Keratinocyte (primary cell): Measurements from ENCODE around the gene PLXNA3. TPM values are rescaled to one million over a fixed set of nuclear protein-coding genes. Genes with fewer than 3 reads are reported as not detected.

Source experiments
- DNase-seq: peaks from one replicate; pipeline ENCODE4 v3.0.0-alpha.2; 2011; ENCODE audit warnings: low read depth, missing footprints, low spot score
- FAIRE-seq: peaks from 2 replicates; lab custom pipeline; 2011; peaks lifted over from hg19 to GRCh38; lab: Jason Lieb, UNC
- H2AFZ ChIP-seq: 2 replicates; pipeline ENCODE4 v1.6.0; 2012; ENCODE audit warnings: low read length, control low read depth, inconsistent platforms; ENCODE audit not compliant: control insufficient read depth
- H3K27ac ChIP-seq: 2 replicates; pipeline ENCODE4 v1.5.1; 2011; ENCODE audit warnings: low read length; ENCODE audit not compliant: control insufficient read depth, insufficient read depth
- H3K27me3 ChIP-seq: 3 replicates; pipeline ENCODE4 v1.6.0; 2011; ENCODE audit warnings: low read length; ENCODE audit not compliant: control insufficient read depth, insufficient read depth; ENCODE audit errors: extremely low read depth
- H3K36me3 ChIP-seq, 2 experiments: 2 replicates in 1 of 2; 3 replicates in 1 of 2; pipeline ENCODE4 v1.5.1; 2011; ENCODE audit warnings: low read length in 2 of 2, mild to moderate bottlenecking in 1 of 2; ENCODE audit not compliant: control insufficient read depth in 2 of 2, insufficient read depth in 2 of 2; ENCODE audit errors: extremely low read depth in 1 of 2
- H3K4me1 ChIP-seq: 3 replicates; pipeline ENCODE4 v1.5.1; 2011; ENCODE audit warnings: low read length; ENCODE audit not compliant: control insufficient read depth, insufficient read depth; ENCODE audit errors: extremely low read depth
- H3K4me2 ChIP-seq: 3 replicates; pipeline ENCODE4 v1.6.0; 2011; ENCODE audit warnings: low read depth, low read length; ENCODE audit not compliant: control insufficient read depth, insufficient read depth; ENCODE audit errors: extremely low read depth
- H3K4me3 ChIP-seq, 3 experiments: fragments of 200-600 bp in 1 of 3; sonication (generic) in 1 of 3; 2 replicates in 2 of 3; 3 replicates in 1 of 3; pipeline ENCODE4 v1.5.1; 2011 to 2016; ENCODE audit warnings: low read length in 3 of 3, mild to moderate bottlenecking in 3 of 3, control low read depth in 2 of 3, inconsistent platforms in 1 of 3, low read depth in 1 of 3, mixed read lengths in 1 of 3, mixed run types in 1 of 3, moderate library complexity in 1 of 3; ENCODE audit not compliant: control insufficient read depth in 2 of 3, insufficient read depth in 2 of 3; ENCODE audit errors: extremely low read depth in 1 of 3
- H3K79me2 ChIP-seq: 2 replicates; pipeline ENCODE4 v1.6.0; 2012; ENCODE audit warnings: low read length; ENCODE audit not compliant: control insufficient read depth, insufficient read depth
- H3K9ac ChIP-seq: 3 replicates; pipeline ENCODE4 v1.6.0; 2011; ENCODE audit warnings: low read length; ENCODE audit not compliant: control insufficient read depth, insufficient read depth; ENCODE audit errors: extremely low read depth
- H3K9me1 ChIP-seq: 3 replicates; pipeline ENCODE4 v1.6.0; 2011; ENCODE audit warnings: low read length; ENCODE audit not compliant: control insufficient read depth, insufficient read depth; ENCODE audit errors: extremely low read depth
- H3K9me3 ChIP-seq: 2 replicates; pipeline ENCODE4 v1.5.1; 2012; ENCODE audit warnings: low read depth, low read length; ENCODE audit not compliant: control insufficient read depth
- H4K20me1 ChIP-seq: 3 replicates; pipeline ENCODE4 v1.6.0; 2011; ENCODE audit warnings: low read length; ENCODE audit not compliant: control insufficient read depth, insufficient read depth; ENCODE audit errors: extremely low read depth
- EZH2 ChIP-seq: IDR thresholded peaks from one replicate; pipeline ENCODE4 v1.6.1; 2012; ENCODE audit warnings: inconsistent platforms, mild to moderate bottlenecking, low read length, moderate library complexity
- dilution Hi-C: fragments of 300-500 bp; cut with MboI; formaldehyde crosslinking; loops from one replicate; pipeline ENCODE4 v1.7.0; 2020; ENCODE audit warnings: low sequenced_read_pairs; ENCODE audit not compliant: extremely low pct_ligation_motif_present
- polyA plus RNA-seq, 5 experiments: library from polyadenylated mRNA; depleted of rRNA in 3 of 5; stranded (reverse) in 3 of 5; stranded (forward) in 1 of 5; unstranded in 1 of 5; fragments of >200 nt; gene quantifications; 1 replicate in 1 of 5; 2 replicates in 3 of 5; 3 replicates in 1 of 5; pipeline versions ENCODE4 v1.2.1 to v1.2.3, GENCODE V29; 2011 to 2012; ENCODE audit warnings: missing spikeins in 2 of 5, low read depth in 1 of 5, low replicate concordance in 1 of 5
- TF ChIP-seq, protein P1 (sequence below), 3 experiments: IDR thresholded peaks in 1 of 3; conservative IDR thresholded peaks in 1 of 3; optimal IDR thresholded peaks in 1 of 3; 2 replicates in 2 of 3; 3 replicates in 1 of 3; pipeline versions ENCODE3 to v1.5.1; 2011; ENCODE audit warnings: low read length in 3 of 3, mild to moderate bottlenecking in 3 of 3, moderate library complexity in 2 of 3, control low read depth in 1 of 3, inconsistent platforms in 1 of 3; ENCODE audit not compliant: insufficient read depth in 2 of 3; ENCODE audit errors: extremely low read depth in 1 of 3

The PLXNA3 gene
- polyA plus RNA-seq, 1 donor (not counting 4 experiments of a cell fraction or from before 2014, with no cell fraction given), result 7.6 TPM

DNA sequence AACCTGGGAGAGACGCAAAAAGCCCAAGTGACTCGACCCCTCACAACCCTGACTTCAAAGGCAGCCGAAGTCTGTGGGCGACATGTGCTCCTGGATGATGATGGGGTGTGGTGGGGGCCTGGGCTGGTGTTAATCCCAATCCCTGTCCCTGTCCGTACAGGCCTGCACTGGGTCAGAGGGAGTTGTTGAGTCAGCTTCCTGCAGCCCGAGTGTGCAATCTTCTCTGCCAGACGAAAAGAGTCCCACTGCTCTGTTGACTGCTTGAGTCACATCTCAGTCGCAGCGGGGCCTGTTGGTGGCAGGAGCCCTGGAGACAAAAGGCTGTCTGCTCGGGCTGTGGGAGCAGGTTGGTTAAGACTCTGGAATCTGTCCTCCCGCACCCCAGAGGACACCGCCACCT, 47.7 kb downstream of the PLXNA3 start:
- Histone ChIP-seq H3K36me3 (no peaks in the 10 kb centered on the region), H2AFZ (no peak overlapping the region), H3K4me2 (no peak overlapping the region), H3K27ac (no peak overlapping the region), H4K20me1 (no peaks in the 10 kb centered on the region), H3K9me1 (no peaks in the 10 kb centered on the region), H3K79me2 (no peaks in the 10 kb centered on the region), H3K4me3 (no peak overlapping the region), H3K9ac (no peak overlapping the region), H3K27me3 (no peaks in the 10 kb centered on the region), H3K4me1 (no peaks in the 10 kb centered on the region), H3K9me3 (peaks cover 3% of the 10 kb centered on the region)
- TF ChIP-seq, protein P1, sequence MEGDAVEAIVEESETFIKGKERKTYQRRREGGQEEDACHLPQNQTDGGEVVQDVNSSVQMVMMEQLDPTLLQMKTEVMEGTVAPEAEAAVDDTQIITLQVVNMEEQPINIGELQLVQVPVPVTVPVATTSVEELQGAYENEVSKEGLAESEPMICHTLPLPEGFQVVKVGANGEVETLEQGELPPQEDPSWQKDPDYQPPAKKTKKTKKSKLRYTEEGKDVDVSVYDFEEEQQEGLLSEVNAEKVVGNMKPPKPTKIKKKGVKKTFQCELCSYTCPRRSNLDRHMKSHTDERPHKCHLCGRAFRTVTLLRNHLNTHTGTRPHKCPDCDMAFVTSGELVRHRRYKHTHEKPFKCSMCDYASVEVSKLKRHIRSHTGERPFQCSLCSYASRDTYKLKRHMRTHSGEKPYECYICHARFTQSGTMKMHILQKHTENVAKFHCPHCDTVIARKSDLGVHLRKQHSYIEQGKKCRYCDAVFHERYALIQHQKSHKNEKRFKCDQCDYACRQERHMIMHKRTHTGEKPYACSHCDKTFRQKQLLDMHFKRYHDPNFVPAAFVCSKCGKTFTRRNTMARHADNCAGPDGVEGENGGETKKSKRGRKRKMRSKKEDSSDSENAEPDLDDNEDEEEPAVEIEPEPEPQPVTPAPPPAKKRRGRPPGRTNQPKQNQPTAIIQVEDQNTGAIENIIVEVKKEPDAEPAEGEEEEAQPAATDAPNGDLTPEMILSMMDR (optimal IDR thresholded peaks at IDR 0.05 in 1 of 3, IDR thresholded peaks at IDR 0.05 in 1 of 3, conservative IDR thresholded peaks at IDR 0.05 in 1 of 3; ENCODE audit: extremely low read depth in 1 of 3, insufficient read depth in 2 of 3, low read length in 3 of 3), result no peak
- no peak for TF ChIP-seq EZH2
- DNase-seq, result no peak
- dilution Hi-C loops, result no loop called here
- FAIRE-seq, result no peak

DNA sequence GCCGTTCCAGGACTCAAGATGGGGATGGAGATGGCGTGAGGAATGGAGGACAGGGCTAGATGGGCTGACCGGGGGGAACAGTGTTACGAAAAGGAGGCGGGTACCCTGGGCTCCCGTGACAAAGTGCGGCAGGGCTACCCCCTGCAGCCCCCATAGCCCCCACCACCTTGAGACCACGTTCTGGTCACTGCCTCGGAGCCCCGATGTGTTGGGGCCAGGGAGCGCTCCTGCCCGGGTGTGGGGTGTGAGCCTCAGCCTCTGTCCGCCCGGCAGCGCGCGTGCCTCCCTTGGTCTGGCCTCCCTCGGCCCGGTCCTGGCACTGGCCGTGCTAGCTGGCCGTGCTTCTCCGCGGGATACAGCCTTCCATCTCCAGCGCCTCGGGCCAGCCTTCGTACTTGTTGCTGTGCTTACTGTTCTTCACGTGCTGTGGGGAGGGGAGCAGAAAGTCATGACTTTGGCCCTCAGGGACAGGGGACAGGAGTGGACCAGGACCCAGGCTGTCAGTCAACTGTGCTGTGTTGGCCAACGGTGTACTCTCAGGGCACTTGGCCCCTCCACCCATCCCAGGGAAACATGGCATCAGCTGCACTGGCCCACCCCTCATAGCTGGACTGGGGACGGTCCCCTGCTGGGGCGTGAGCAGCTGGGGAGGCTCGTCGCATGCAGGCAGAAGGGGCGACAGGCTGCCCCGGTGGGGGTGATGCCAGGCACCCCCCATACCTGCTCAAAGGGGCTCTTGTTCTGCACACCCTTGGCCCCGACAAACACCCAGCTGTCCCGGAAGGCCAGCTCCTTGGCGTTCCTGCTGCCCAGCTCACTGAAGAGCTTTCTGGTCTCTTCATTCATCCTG, 48.6 kb downstream of the PLXNA3 start:
- FAIRE-seq, result no peak

More for the DNA sequence above, 48.6 kb downstream of the PLXNA3 start:
- dilution Hi-C loops, result no loop called here
- H3K27me3 ChIP-seq, result no peaks in the 10 kb centered on the region
- H2AFZ ChIP-seq, result no peak overlapping the region
- DNase-seq, result no peak
- H3K4me2 ChIP-seq, result no peak overlapping the region
- no peak overlapping the region for H3K4me3 ChIP-seq
- no peaks in the 10 kb centered on the region for H3K4me1 ChIP-seq
- H3K9me3 ChIP-seq, result peaks cover 3% of the 10 kb centered on the region
- H3K27ac ChIP-seq, result no peak overlapping the region
- no peaks in the 10 kb centered on the region for H3K36me3 ChIP-seq
- H4K20me1 ChIP-seq, result no peaks in the 10 kb centered on the region
- no peaks in the 10 kb centered on the region for H3K79me2 ChIP-seq
- no peaks in the 10 kb centered on the region for H3K9me1 ChIP-seq
- no peak overlapping the region for H3K9ac ChIP-seq
- no peak for TF ChIP-seq EZH2
- TF ChIP-seq, protein P1 (optimal IDR thresholded peaks at IDR 0.05 in 1 of 3, IDR thresholded peaks at IDR 0.05 in 1 of 3, conservative IDR thresholded peaks at IDR 0.05 in 1 of 3; ENCODE audit: extremely low read depth in 1 of 3, insufficient read depth in 2 of 3, low read length in 3 of 3), result no peak
